HL-60 (cell line): ENCODE results near the gene PANX1.

Source experiments
- CTCF ChIP-seq: IDR thresholded peaks from one replicate; pipeline ENCODE4 v1.5.1; 2011; ENCODE audit warnings: low read length, control low read depth, inconsistent platforms; ENCODE audit not compliant: insufficient read depth
- POLR2AphosphoS5 ChIP-seq: IDR thresholded peaks from 2 replicates; pipeline ENCODE4 v1.6.1; 2012; ENCODE audit warnings: low read depth

DNA sequence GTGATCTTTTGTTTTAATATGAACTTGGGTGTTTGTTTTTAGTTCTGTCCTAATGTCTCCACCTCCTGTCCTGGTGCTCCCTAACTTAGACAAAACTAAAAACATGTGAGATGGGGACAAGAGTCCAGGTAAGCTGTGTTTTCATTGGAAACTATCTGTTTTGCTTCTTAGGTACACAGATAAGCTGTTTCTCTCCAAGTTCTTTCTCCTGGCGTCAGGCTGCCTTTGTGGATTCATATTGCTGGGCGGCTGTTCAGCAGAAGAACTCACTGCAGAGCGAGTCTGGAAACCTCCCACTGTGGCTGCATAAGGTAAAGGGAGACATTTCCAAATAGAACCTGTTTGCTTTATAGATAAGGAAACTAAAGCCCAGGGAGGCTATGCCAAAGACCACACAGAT, 24.7 kb downstream of the PANX1 start:
- no peak for TF ChIP-seq POLR2AphosphoS5
- TF ChIP-seq CTCF: no peak
